ENCODE measurements around the gene ABCC10. TPM values are rescaled to one million over a fixed set of nuclear protein-coding genes. Genes with fewer than 3 reads are reported as not detected.

Gene ABCC10
- total RNA-seq, 6 donors from 2014 or later: 18.8 to 75.4 (median 34.2) TPM

GRCh38 chr6:43481591-43482236, 54.4 kb downstream of the ABCC10 start:
- 89 to 92% methylated on average over 11 of the region's 11 CpGs for WGBS, 2 donors
- no peak for TF ChIP-seq CTCF (IDR thresholded peaks at IDR 0.05)
- TF ChIP-seq EP300 (IDR thresholded peaks at IDR 0.05): no peak
- TF ChIP-seq POLR2A (IDR thresholded peaks at IDR 0.05): no peak
- no peak for TF ChIP-seq POLR2AphosphoS5 (IDR thresholded peaks at IDR 0.05)
- no peaks in the 10 kb centered on the region for H3K27me3 ChIP-seq
- ATAC-seq (ENCODE audit: low FRiP score in 2 of 2) (no peak), DNase-seq (no peak)
- H3K4me3 ChIP-seq: no peak overlapping the region
- H3K27ac ChIP-seq: no peak overlapping the region
- H3K9me3 ChIP-seq: no peaks in the 10 kb centered on the region
- H3K4me1 ChIP-seq: peaks cover 13 to 29% (median 21%) of the 10 kb centered on the region in 4 donors
- peaks cover 0 to 7% (median 0%) of the 10 kb centered on the region in 4 donors for H3K36me3 ChIP-seq

- Histone ChIP-seq H3K27me3 (no peaks in the 10 kb centered on the region), H3K9me3 (no peaks in the 10 kb centered on the region), H3K4me1 (peaks cover 17 to 25% (median 19%) of the 10 kb centered on the region in 4 donors), H3K4me3 (no peak overlapping the region), H3K27ac (no peak overlapping the region), H3K36me3 (peaks cover 0 to 9% (median 0%) of the 10 kb centered on the region in 4 donors)
- 80 to 100% methylated on average over 4 of the region's 4 CpGs for WGBS, 2 donors
- DNase-seq (no peak), ATAC-seq (ENCODE audit: low FRiP score in 2 of 2) (no peak)
- no peak for TF ChIP-seq POLR2A (IDR thresholded peaks at IDR 0.05)
- TF ChIP-seq EP300 (IDR thresholded peaks at IDR 0.05): no peak
- TF ChIP-seq CTCF (IDR thresholded peaks at IDR 0.05): no peak
- TF ChIP-seq POLR2AphosphoS5 (IDR thresholded peaks at IDR 0.05): no peak
These were observed 61.4 kb downstream of the ABCC10 start for GRCh38 chr6:43488667-43489276.

GRCh38 chr6:43489277-43490072, 62.1 kb downstream of the ABCC10 start:
- DNase-seq (no peak), ATAC-seq (ENCODE audit: low FRiP score in 2 of 2) (no peak)
- Histone ChIP-seq H3K9me3 (no peaks in the 10 kb centered on the region), H3K4me1 (peaks cover 17 to 25% (median 19%) of the 10 kb centered on the region in 4 donors), H3K27ac (no peak overlapping the region), H3K27me3 (no peaks in the 10 kb centered on the region), H3K36me3 (peaks cover 0 to 9% (median 0%) of the 10 kb centered on the region in 4 donors), H3K4me3 (no peak overlapping the region)
- 93 to 95% methylated on average over 5 to 10 of the region's 12 CpGs for WGBS, 2 donors
- TF ChIP-seq POLR2A (IDR thresholded peaks at IDR 0.05) (no peak), CTCF (IDR thresholded peaks at IDR 0.05) (no peak), POLR2AphosphoS5 (IDR thresholded peaks at IDR 0.05) (no peak), EP300 (IDR thresholded peaks at IDR 0.05) (no peak)

GRCh38 chr6:43490523-43490939, 63.2 kb downstream of the ABCC10 start:
- Histone ChIP-seq H3K4me1 (peaks cover 25 to 31% (median 26%) of the 10 kb centered on the region in 4 donors), H3K4me3 (no peak overlapping the region), H3K9me3 (no peaks in the 10 kb centered on the region), H3K36me3 (peaks cover 0 to 9% (median 0%) of the 10 kb centered on the region in 4 donors), H3K27ac (no peak overlapping the region), H3K27me3 (no peaks in the 10 kb centered on the region)
- no peak for TF ChIP-seq EP300 (IDR thresholded peaks at IDR 0.05)
- no peak for TF ChIP-seq POLR2AphosphoS5 (IDR thresholded peaks at IDR 0.05)
- no peak for TF ChIP-seq CTCF (IDR thresholded peaks at IDR 0.05)
- TF ChIP-seq POLR2A (IDR thresholded peaks at IDR 0.05): no peak
- ATAC-seq (ENCODE audit: low FRiP score in 2 of 2) (no peak), DNase-seq (no peak)
- WGBS, 2 donors: 81 to 98% methylated on average over 6 of the region's 6 CpGs

Data from upper lobe of left lung (tissue), 6 donors.